HG02571 (cell line): Measurements from ENCODE around the gene TRIM72.
"Not testable (repeated sequence)": the region's sequence is repeated elsewhere in the genome, so short reads cannot be mapped to it uniquely, and the experiment has no call there.

Source experiments
- ATAC-seq: cut with Tn5 transposase; IDR thresholded peaks from one replicate; pipeline ENCODE4 v1.9.1; 2021; ENCODE audit warnings: mild to moderate bottlenecking, moderate library complexity; ENCODE audit not compliant: unreplicated experiment

The TRIM72 gene

DNA sequence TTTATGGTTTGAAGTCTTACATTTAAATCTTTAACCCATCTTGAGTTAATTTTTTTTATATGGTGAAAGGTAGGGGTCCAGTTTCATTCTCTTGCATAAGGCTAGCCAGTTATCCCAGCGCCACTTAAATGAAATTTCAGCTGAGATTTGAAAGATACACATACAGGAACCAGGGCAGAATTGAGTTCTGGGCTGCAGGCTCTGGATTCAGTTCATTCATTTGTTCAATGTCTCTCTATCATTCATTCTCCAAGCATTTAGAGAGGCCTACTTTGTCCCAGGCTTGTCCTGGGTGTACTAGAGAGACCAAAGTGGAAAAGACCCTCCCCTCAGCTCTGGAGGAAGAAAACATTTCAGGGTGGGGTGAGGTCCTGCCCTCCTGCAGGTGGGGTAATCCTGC lies 577 bp upstream of the TRIM72 start:
- no peak for ATAC-seq

- no peak for ATAC-seq
These were observed 878 bp downstream of the TRIM72 start for GRCh38 chr16:31214708-31215286.

- ATAC-seq, result no peak
These were observed 1.6 kb downstream of the TRIM72 start for GRCh38 chr16:31215287-31216162.

GRCh38 chr16:31216422-31217135 lies 2.7 kb downstream of the TRIM72 start, which contains the start of gene PYDC1:
TSS of gene PYDC1 (minus strand) at chr16:31217135. CDS start at chr16:31217028, 107 bp downstream.
- ATAC-seq, result no peak

GRCh38 chr16:31217136-31217530 lies 3.2 kb downstream of the TRIM72 start:
- ATAC-seq, result no peak

- ATAC-seq, result no peak
These were observed 5.3 kb downstream of the TRIM72 start for GRCh38 chr16:31219154-31219741.

- no peak for ATAC-seq
These were observed 7.6 kb downstream of the TRIM72 start for GRCh38 chr16:31221357-31222160.

DNA sequence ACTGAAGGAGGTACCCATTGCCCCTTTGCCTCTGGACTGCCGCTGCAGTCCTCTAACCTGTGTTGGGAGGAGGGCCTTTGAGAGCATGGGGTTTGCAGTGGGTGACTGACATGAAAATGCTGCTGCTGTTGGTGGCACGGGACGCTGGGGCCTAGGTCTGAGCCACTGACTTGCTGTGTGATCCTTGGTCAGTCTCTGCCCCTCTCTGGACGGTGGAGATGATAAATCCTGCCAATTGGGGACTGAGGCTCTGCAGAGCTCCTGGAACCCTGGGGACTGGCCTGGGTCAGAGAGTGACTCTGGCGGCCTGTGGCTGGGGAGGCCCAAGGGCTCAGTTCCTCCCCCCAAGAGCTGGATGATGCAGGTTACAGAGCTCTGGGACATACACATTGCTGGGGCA lies 9.1 kb downstream of the TRIM72 start:
- ATAC-seq, result no peak

DNA sequence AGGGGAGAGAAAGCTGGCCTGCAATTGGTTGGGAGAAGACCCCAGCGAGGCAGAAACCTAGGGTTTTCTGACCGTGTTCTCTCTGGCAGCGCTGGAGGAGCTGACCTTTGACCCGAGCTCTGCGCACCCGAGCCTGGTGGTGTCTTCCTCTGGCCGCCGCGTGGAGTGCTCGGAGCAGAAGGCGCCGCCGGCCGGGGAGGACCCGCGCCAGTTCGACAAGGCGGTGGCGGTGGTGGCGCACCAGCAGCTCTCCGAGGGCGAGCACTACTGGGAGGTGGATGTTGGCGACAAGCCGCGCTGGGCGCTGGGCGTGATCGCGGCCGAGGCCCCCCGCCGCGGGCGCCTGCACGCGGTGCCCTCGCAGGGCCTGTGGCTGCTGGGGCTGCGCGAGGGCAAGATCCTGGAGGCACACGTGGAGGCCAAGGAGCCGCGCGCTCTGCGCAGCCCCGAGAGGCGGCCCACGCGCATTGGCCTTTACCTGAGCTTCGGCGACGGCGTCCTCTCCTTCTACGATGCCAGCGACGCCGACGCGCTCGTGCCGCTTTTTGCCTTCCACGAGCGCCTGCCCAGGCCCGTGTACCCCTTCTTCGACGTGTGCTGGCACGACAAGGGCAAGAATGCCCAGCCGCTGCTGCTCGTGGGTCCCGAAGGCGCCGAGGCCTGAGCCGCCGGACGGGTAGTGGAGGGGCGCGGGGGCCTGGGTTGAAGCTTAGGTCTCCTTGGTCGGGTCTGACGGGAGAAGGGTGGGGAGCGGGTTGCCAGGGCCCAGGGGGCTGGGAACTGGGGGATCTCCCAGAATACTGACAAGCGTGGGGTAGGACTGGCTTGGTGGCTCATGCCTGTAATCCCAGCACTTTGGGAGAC lies 10.4 kb downstream of the TRIM72 start:
- no peak for ATAC-seq

- ATAC-seq, result no peak
These were observed 11.3 kb downstream of the TRIM72 start for GRCh38 chr16:31225193-31225592.

- no peak for ATAC-seq
These were observed 14.3 kb downstream of the TRIM72 start for GRCh38 chr16:31228206-31228605.

DNA sequence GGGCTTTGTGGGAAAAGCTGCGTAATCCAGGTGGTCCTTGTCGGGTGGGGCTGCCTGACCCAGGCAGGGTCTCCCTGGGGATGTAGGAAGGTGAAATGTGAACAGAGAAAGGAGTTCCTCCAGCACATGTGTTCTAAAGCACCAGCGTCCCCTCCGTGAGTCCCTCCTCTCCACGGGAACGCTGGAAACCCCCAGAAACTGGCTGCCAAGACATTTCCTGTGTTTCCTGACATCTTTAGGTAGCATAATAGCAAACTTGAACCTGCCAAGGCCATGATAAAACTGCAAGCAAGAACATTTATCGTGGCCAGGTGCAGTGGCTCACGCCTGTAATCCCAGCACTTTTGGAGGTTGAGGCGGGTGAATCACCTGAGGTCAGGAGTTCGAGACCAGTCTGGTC lies 15.6 kb downstream of the TRIM72 start:
- ATAC-seq, result no peak

DNA sequence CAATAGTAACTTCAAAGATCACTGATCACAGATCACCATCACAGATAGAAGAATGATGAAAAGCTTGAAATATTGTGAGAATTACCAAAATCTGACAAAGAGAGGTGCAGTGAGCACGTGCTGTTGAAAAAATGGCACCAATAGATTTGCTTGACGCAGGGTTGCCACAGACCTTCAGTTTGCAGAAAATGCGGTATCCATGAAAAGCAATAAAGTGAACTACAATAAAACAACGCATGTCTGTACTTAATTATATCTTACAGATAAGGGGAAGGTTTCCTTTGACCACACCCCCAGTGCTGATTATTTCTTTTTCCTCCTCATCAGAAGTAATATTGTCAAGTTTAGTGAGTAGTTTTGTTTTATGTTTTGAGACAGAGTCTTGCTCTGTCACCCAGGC lies 24.1 kb downstream of the TRIM72 start:
- ATAC-seq, result no peak

DNA sequence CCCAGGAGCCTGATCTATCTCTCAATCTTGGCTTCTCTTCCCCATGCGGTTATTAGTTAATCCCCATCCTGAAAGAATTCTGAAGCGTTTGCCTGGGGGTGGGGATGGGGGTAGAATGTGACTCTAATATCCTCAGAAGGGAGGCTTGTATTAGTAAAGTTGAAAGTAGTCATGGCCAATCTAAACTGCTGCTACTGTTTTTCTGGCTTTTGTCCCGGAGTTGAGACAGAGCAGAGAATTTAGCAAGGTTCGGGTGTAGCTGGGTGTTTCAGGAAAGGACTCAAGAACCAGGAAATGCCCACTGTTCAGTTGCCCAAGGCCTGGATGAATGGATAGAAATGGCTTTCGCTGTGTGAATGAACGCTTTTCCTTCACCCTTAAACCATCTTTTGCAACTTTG lies 28.3 kb downstream of the TRIM72 start:
- no peak for ATAC-seq

DNA sequence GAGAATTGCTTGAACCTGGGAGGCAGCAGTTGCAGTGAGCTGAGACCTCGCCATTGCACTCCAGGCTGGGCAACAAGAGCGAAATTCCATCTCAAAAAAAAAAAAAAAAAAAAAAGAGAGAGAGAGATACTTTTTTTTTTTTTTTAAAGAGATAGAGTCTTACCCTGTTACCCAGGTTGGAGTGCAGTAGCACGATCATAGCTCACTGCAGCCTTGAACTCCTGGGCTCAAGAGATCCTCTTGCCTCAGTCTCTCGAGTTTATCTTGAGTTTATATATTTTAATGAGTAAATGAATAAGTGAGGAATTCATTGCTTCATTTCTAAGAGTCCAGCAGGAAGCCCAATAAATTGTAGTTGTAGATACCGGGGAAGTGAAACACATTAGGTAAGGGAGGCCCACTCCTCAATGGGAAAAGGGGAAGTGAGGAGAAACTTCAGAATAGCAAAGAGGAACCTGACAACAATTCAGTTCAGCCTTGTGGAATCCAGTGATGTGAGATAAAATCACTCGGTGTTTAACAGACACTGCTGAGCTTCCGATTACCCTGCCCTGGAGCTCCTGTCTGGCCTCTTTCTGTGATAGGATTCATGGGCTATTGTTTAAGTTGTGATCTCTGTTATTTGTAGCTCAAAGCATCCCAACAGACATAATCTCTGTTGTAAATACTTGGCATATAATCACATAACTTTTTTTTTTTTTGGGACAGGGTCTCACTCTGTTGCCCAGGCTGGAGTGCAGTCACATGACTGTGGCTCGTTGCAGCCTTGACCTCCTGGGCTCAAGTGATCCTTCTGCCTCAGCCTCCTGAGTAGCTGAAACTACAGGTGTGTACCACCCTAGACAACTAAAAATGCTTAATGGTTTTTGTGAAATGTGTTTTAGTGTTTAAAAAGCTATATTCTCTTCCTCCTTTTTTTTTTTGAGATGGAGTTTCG lies 30.1 kb downstream of the TRIM72 start:
- ATAC-seq, result no peak

GRCh38 chr16:31245598-31245997 lies 31.7 kb downstream of the TRIM72 start:
- not testable (repeated sequence) for ATAC-seq

DNA sequence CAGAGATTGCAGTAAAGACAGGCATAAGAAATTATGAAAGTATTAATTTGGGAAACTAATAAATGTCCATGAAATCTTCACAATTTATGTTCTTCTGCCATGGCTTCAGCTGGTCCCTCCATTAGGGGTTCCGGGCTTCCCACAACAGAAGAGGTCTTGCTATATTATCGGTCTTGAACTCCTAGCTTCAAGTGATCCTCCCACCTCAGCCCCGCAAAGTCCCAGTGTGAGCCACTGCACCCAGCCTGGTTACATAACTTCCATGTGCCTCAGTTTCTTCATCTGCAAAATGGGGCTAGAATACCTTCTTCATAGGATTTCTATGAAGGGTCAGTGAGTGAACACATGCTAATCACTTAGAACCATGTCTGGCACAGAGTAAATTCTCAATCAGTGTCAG lies 32.4 kb downstream of the TRIM72 start:
- ATAC-seq, result no peak

DNA sequence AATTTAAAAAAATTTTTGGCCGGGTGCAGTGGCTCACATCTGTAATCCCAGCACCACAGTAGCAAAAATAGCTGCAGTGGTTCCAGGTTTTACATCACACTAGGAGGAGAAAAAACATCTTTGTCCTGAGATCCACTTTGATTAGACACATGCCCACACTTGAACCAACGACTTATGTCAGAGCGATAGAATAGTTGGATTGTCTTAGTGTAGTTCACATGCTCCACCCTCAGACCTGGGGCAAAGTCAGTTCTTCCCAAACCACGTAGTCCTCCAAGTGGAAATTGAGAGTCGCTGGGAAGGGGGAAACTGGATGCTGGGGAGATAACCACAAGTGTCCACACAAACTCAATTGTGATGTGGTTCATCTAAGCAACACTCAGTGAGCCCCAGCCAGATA lies 34.4 kb downstream of the TRIM72 start:
- no peak for ATAC-seq
